ENCODE measurements around the gene MBNL3. TPM values are rescaled to one million over a fixed set of nuclear protein-coding genes. Genes with fewer than 3 reads are reported as not detected.

The MBNL3 gene, protein sequence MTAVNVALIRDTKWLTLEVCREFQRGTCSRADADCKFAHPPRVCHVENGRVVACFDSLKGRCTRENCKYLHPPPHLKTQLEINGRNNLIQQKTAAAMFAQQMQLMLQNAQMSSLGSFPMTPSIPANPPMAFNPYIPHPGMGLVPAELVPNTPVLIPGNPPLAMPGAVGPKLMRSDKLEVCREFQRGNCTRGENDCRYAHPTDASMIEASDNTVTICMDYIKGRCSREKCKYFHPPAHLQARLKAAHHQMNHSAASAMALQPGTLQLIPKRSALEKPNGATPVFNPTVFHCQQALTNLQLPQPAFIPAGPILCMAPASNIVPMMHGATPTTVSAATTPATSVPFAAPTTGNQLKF
- total RNA-seq (ENCODE audit: low replicate concordance), result 2.4 and 3.4 TPM in 2 replicates

- no peaks in the 10 kb centered on the region for H3K36me3 ChIP-seq
- no peaks in the 10 kb centered on the region for H3K9me3 Mint-ChIP-seq
- no peaks in the 10 kb centered on the region for H3K9me3 ChIP-seq (ENCODE audit: low read depth)
- H3K4me3 Mint-ChIP-seq, result peak within 1 kb of the TSS; percentile 98
- peaks cover 57% of the 10 kb centered on the region for H3K4me1 Mint-ChIP-seq
- H3F3A ChIP-seq (ENCODE audit: low read depth), result no peaks in the 10 kb centered on the region
- peak within 1 kb of the TSS; percentile 93 for H2AFZ ChIP-seq (replicated peaks)
- no peaks in the 10 kb centered on the region for H3K79me2 ChIP-seq (ENCODE audit: low read depth)
- no peaks in the 10 kb centered on the region for H3K4me1 ChIP-seq
- no peaks in the 10 kb centered on the region for H3K36me3 Mint-ChIP-seq
- H3K4me2 ChIP-seq, result peak within 1 kb of the TSS; percentile 79
- DNase-seq (ENCODE audit: low spot score), result peak; percentile 73
- TF ChIP-seq, protein P1, sequence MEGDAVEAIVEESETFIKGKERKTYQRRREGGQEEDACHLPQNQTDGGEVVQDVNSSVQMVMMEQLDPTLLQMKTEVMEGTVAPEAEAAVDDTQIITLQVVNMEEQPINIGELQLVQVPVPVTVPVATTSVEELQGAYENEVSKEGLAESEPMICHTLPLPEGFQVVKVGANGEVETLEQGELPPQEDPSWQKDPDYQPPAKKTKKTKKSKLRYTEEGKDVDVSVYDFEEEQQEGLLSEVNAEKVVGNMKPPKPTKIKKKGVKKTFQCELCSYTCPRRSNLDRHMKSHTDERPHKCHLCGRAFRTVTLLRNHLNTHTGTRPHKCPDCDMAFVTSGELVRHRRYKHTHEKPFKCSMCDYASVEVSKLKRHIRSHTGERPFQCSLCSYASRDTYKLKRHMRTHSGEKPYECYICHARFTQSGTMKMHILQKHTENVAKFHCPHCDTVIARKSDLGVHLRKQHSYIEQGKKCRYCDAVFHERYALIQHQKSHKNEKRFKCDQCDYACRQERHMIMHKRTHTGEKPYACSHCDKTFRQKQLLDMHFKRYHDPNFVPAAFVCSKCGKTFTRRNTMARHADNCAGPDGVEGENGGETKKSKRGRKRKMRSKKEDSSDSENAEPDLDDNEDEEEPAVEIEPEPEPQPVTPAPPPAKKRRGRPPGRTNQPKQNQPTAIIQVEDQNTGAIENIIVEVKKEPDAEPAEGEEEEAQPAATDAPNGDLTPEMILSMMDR (IDR thresholded peaks at IDR 0.05), result no peak
- TF ChIP-seq EZH2phosphoT487 (IDR thresholded peaks at IDR 0.05), result no peak
- no peak for TF ChIP-seq EZH2 (IDR thresholded peaks at IDR 0.05)
- H3K27ac ChIP-seq, result no peak within 1 kb of the TSS
- H3K27me3 ChIP-seq, result peaks cover 64% of the 10 kb centered on the region
- H3K4me3 ChIP-seq, result peak within 1 kb of the TSS; percentile 55
- no peak within 1 kb of the TSS for H3K9ac ChIP-seq
- H3K27me3 Mint-ChIP-seq (ENCODE audit: insufficient read depth, low read depth), result peaks cover 12% of the 10 kb centered on the region
- peak within 1 kb of the TSS; percentile 98 for H3K27ac Mint-ChIP-seq
- H4K20me1 ChIP-seq (ENCODE audit: low read depth), result no peaks in the 10 kb centered on the region
Observed at GRCh38 chrX:132488819-132489577, at the start of gene MBNL3. TSS of gene MBNL3 (minus strand) at chrX:132489038. CDS start at chrX:132439611, 49,427 bp downstream.

- H3K27me3 ChIP-seq, result no peaks in the 10 kb centered on the region
- no peaks in the 10 kb centered on the region for H3K27me3 Mint-ChIP-seq (ENCODE audit: insufficient read depth, low read depth)
- H3K4me1 Mint-ChIP-seq, result no peaks in the 10 kb centered on the region
- no peak overlapping the region for H2AFZ ChIP-seq (replicated peaks)
- TF ChIP-seq, protein P1 (IDR thresholded peaks at IDR 0.05), result no peak
- TF ChIP-seq EZH2 (IDR thresholded peaks at IDR 0.05) (no peak), EZH2phosphoT487 (IDR thresholded peaks at IDR 0.05) (no peak)
- H3K27ac ChIP-seq, result no peak overlapping the region
- no peaks in the 10 kb centered on the region for H4K20me1 ChIP-seq (ENCODE audit: low read depth)
- H3K9me3 ChIP-seq (ENCODE audit: low read depth), result no peaks in the 10 kb centered on the region
- no peak overlapping the region for H3K4me3 ChIP-seq
- no peaks in the 10 kb centered on the region for H3K36me3 ChIP-seq
- H3K4me2 ChIP-seq, result no peak overlapping the region
- H3K9ac ChIP-seq, result no peak overlapping the region
- H3K4me1 ChIP-seq, result no peaks in the 10 kb centered on the region
- H3K27ac Mint-ChIP-seq, result no peak overlapping the region
- no peaks in the 10 kb centered on the region for H3K36me3 Mint-ChIP-seq
- no peak for DNase-seq (ENCODE audit: low spot score)
- H3K4me3 Mint-ChIP-seq, result no peak overlapping the region
- no peaks in the 10 kb centered on the region for H3F3A ChIP-seq (ENCODE audit: low read depth)
- H3K79me2 ChIP-seq (ENCODE audit: low read depth), result no peaks in the 10 kb centered on the region
- H3K9me3 Mint-ChIP-seq, result no peaks in the 10 kb centered on the region
Observed at GRCh38 chrX:132533409-132533808, 44.6 kb upstream of the MBNL3 start.

DNA sequence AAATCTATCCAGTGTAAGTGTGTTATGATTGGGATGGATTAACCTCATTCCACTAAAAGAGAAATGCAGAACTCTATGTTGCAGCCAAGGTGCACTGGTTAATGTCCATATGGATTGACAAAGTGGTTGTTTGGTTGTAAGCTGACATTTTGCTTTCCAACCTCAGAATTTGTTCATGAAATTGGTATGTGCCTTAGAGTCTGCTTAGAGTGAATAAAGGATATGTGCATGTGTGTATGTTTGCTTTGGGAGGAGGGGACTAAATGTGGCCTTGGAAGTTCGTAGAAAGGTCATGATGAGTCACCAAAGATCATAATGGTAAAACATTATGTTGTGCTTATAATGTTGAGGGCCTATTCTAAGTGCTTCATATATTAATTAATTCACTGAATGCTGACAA lies 44.1 kb upstream of the MBNL3 start:
- Mint-ChIP-seq H3K36me3 (no peaks in the 10 kb centered on the region), H3K4me3 (no peak overlapping the region), H3K27ac (no peak overlapping the region), H3K9me3 (no peaks in the 10 kb centered on the region), H3K27me3 (ENCODE audit: insufficient read depth, low read depth) (no peaks in the 10 kb centered on the region), H3K4me1 (no peaks in the 10 kb centered on the region)
- DNase-seq (ENCODE audit: low spot score), result no peak
- H3K9ac ChIP-seq, result no peak overlapping the region
- H3K4me3 ChIP-seq, result no peak overlapping the region
- no peaks in the 10 kb centered on the region for H3K36me3 ChIP-seq
- H3K27me3 ChIP-seq, result no peaks in the 10 kb centered on the region
- no peak overlapping the region for H2AFZ ChIP-seq (replicated peaks)
- H4K20me1 ChIP-seq (ENCODE audit: low read depth), result no peaks in the 10 kb centered on the region
- no peaks in the 10 kb centered on the region for H3K4me1 ChIP-seq
- TF ChIP-seq EZH2phosphoT487 (IDR thresholded peaks at IDR 0.05), result no peak
- TF ChIP-seq EZH2 (IDR thresholded peaks at IDR 0.05), result no peak
- TF ChIP-seq, protein P1 (IDR thresholded peaks at IDR 0.05), result no peak
- H3K4me2 ChIP-seq, result no peak overlapping the region
- no peaks in the 10 kb centered on the region for H3F3A ChIP-seq (ENCODE audit: low read depth)
- no peaks in the 10 kb centered on the region for H3K79me2 ChIP-seq (ENCODE audit: low read depth)
- H3K27ac ChIP-seq, result no peak overlapping the region
- H3K9me3 ChIP-seq (ENCODE audit: low read depth), result peaks cover under 1% of the 10 kb centered on the region
